Measurements from ENCODE around the gene TNF. TPM values are rescaled to one million over a fixed set of nuclear protein-coding genes. Genes with fewer than 3 reads are reported as not detected.
A peak's percentile ranks its signal among the peaks of the same experiment; 100 is the strongest.

The TNF gene
- total and polyA plus RNA-seq, 2 donors from 2014 or later: 0.69 to 5.4 TPM

DNA sequence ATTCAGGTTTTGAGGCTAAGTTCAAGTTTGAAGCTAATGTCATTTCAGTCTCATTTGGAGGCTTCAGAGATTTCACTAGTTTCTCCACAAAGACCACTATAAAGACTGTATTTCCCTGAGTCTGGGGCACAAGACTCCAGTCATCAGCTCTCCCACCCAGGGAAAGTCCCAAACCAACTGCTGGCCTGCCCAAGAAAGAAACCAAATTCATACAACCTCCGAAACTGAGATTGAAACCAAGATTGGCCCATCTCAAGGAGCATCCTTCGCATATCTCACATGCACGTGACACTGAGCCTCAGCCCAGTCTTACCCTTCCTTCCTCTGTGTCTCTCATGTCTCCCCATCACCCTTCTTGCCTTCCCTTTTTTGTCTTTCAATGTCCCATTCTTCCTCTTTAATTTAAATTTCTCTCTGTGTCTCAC lies 6.8 kb upstream of the TNF start:
- H3K4me1 ChIP-seq (ENCODE audit: control insufficient read depth in 2 of 3, insufficient read depth in 2 of 3, low read depth in 1 of 3, low read length in 3 of 3): no peaks in the 10 kb centered on the region
- no peak overlapping the region for H3K4me3 ChIP-seq (ENCODE audit: low read length in 3 of 3)
- no peak overlapping the region for H3K9ac ChIP-seq (ENCODE audit: low read length in 3 of 3)
- no peaks in the 10 kb centered on the region for H3K36me3 ChIP-seq (ENCODE audit: control insufficient read depth in 2 of 3, insufficient read depth in 3 of 3, low read length in 3 of 3)
- no peak overlapping the region for H3K27ac ChIP-seq (ENCODE audit: low read depth in 2 of 2, low read length in 2 of 2)
- no peak for TF ChIP-seq CTCF (IDR thresholded peaks at IDR 0.05; ENCODE audit: borderline replicate concordance, extremely low read depth, insufficient read depth)
- no peaks in the 10 kb centered on the region for H3K27me3 ChIP-seq (ENCODE audit: control insufficient read depth, insufficient read depth, low read length)
- intact Hi-C loops (cut with DNase I): no loop called here
- H3K9me3 ChIP-seq (ENCODE audit: control insufficient read depth in 2 of 3, insufficient read depth in 1 of 3, low read length in 3 of 3): no peaks in the 10 kb centered on the region
- FAIRE-seq: no peak
- DNase-seq: peak in 1 of 5 donors; percentile 18

GRCh38 chr6:31569861-31570536 lies 5.4 kb upstream of the TNF start:
- no peaks in the 10 kb centered on the region for H3K27me3 ChIP-seq (ENCODE audit: control insufficient read depth, insufficient read depth, low read length)
- intact Hi-C loops (cut with DNase I): no loop called here

GRCh38 chr6:31572041-31572911 lies 3.1 kb upstream of the TNF start, which contains the start of gene LTA:
Gene LTA, plus strand, starts transcription at chr6:31572289. Its CDS starts 454 bp downstream, at chr6:31572743.
- Histone ChIP-seq H3K27me3 (ENCODE audit: control insufficient read depth, insufficient read depth, low read length) (no peaks in the 10 kb centered on the region), H3K27ac (ENCODE audit: low read depth in 2 of 2, low read length in 2 of 2) (no peak within 1 kb of the TSS), H3K4me3 (ENCODE audit: low read length in 3 of 3) (no peak within 1 kb of the TSS), H3K9ac (ENCODE audit: low read length in 3 of 3) (no peak within 1 kb of the TSS), H3K4me1 (ENCODE audit: control insufficient read depth in 2 of 3, insufficient read depth in 2 of 3, low read depth in 1 of 3, low read length in 3 of 3) (no peaks in the 10 kb centered on the region), H3K9me3 (ENCODE audit: control insufficient read depth in 2 of 3, insufficient read depth in 1 of 3, low read length in 3 of 3) (no peaks in the 10 kb centered on the region), H3K36me3 (ENCODE audit: control insufficient read depth in 2 of 3, insufficient read depth in 3 of 3, low read length in 3 of 3) (no peaks in the 10 kb centered on the region)
- FAIRE-seq: no peak
- intact Hi-C loops (cut with DNase I): no loop called here
- no peak for TF ChIP-seq CTCF (IDR thresholded peaks at IDR 0.05; ENCODE audit: borderline replicate concordance, extremely low read depth, insufficient read depth)
- peak in 1 of 5 donors; percentile 72 for DNase-seq

More at GRCh38 chr6:31569861-31570536, 5.4 kb upstream of the TNF start:
- no peak overlapping the region for H3K4me3 ChIP-seq (ENCODE audit: low read length in 3 of 3)
- H3K4me1 ChIP-seq (ENCODE audit: control insufficient read depth in 2 of 3, insufficient read depth in 2 of 3, low read depth in 1 of 3, low read length in 3 of 3): no peaks in the 10 kb centered on the region
- no peak overlapping the region for H3K27ac ChIP-seq (ENCODE audit: low read depth in 2 of 2, low read length in 2 of 2)
- H3K9me3 ChIP-seq (ENCODE audit: control insufficient read depth in 2 of 3, insufficient read depth in 1 of 3, low read length in 3 of 3): no peaks in the 10 kb centered on the region
- FAIRE-seq: no peak
- no peak for TF ChIP-seq CTCF (IDR thresholded peaks at IDR 0.05; ENCODE audit: borderline replicate concordance, extremely low read depth, insufficient read depth)
- no peaks in the 10 kb centered on the region for H3K36me3 ChIP-seq (ENCODE audit: control insufficient read depth in 2 of 3, insufficient read depth in 3 of 3, low read length in 3 of 3)
- H3K9ac ChIP-seq (ENCODE audit: low read length in 3 of 3): no peak overlapping the region
- peak in 1 of 5 donors; percentile 2 for DNase-seq

Data from kidney (tissue), 14 donors.